WTC11 (cell line): ENCODE results near the gene DISC1. TPM values are rescaled to one million over a fixed set of nuclear protein-coding genes. Genes with fewer than 3 reads are reported as not detected.

Experiments used
- ATAC-seq: fragments of 200-7000 bp; cut with Tn5 transposase; 2 replicates; pipeline ENCODE4 v1.10.0; 2021; ENCODE audit warnings: mild to moderate bottlenecking, moderate library complexity
- CTCF ChIA-PET: fragments of 300-600 bp; sonication (Branson Sonifier 250); formaldehyde crosslinking; loops from one replicate; lab custom pipeline; 2021; ENCODE audit warnings: antibody characterized with exemption; lab: Charles Lee
- POLR2A ChIA-PET: fragments of 350-600 bp; sonication (Branson Sonifier 250); formaldehyde crosslinking; loops from one replicate; lab custom pipeline; 2021; ENCODE audit warnings: antibody characterized with exemption; lab: Charles Lee
- DNase-seq: peaks from one replicate; pipeline ENCODE4 v3.0.0; 2021; ENCODE audit warnings: low spot score
- H3K27ac Mint-ChIP-seq: 2 replicates; pipeline ENCODE4 v1.8.0; 2021; ENCODE audit warnings: mixed read lengths
- H3K27me3 Mint-ChIP-seq: 2 replicates; pipeline ENCODE4 v1.8.0; 2021; ENCODE audit warnings: low read depth, mild to moderate bottlenecking, moderate library complexity, mixed read lengths
- H3K36me3 Mint-ChIP-seq: 2 replicates; pipeline ENCODE4 v1.8.0; 2021; ENCODE audit warnings: mixed read lengths
- H3K4me1 Mint-ChIP-seq: 2 replicates; pipeline ENCODE4 v1.8.0; 2022; ENCODE audit warnings: mixed read lengths
- H3K4me3 Mint-ChIP-seq: 2 replicates; pipeline ENCODE4 v1.8.0; 2021; ENCODE audit warnings: mild to moderate bottlenecking, moderate library complexity, mixed read lengths
- H3K9me3 Mint-ChIP-seq: 2 replicates; pipeline ENCODE4 v1.8.0; 2021; ENCODE audit warnings: mixed read lengths
- ATF1 ChIP-seq: sonication (generic); formaldehyde crosslinking; IDR thresholded peaks from 2 replicates; pipeline ENCODE4 v1.8.1; 2023; ENCODE audit warnings: mild to moderate bottlenecking, moderate library complexity, missing genetic modification reagents
- ATF3 ChIP-seq: sonication (generic); formaldehyde crosslinking; conservative IDR thresholded peaks from 2 replicates; pipeline ENCODE4 v1.8.1; 2022; ENCODE audit warnings: mild to moderate bottlenecking, missing genetic modification reagents
- CREB1 ChIP-seq: sonication (generic); formaldehyde crosslinking; IDR thresholded peaks from 2 replicates; pipeline ENCODE4 v1.8.0; 2023; ENCODE audit warnings: mild to moderate bottlenecking, missing genetic modification reagents
- E2F5 ChIP-seq: sonication (generic); formaldehyde crosslinking; IDR thresholded peaks from 2 replicates; pipeline ENCODE4 v1.8.1; 2022; ENCODE audit warnings: mild to moderate bottlenecking, moderate library complexity, missing genetic modification reagents
- HMGA2 ChIP-seq: fragments of 250-450 bp; sonication (Bioruptor Pico); IDR thresholded peaks from 2 replicates; pipeline ENCODE4 v1.4.0; 2021; ENCODE audit warnings: mild to moderate bottlenecking, moderate library complexity
- IRF1 ChIP-seq: sonication (generic); formaldehyde crosslinking; IDR thresholded peaks from 2 replicates; pipeline ENCODE4 v1.8.0; 2023; ENCODE audit warnings: missing genetic modification reagents
- KAT7 ChIP-seq: sonication (generic); formaldehyde crosslinking; IDR thresholded peaks from 2 replicates; pipeline ENCODE4 v1.8.1; 2023; ENCODE audit warnings: missing genetic modification reagents, mild to moderate bottlenecking, borderline replicate concordance
- MXD4 ChIP-seq: fragments of 250-450 bp; sonication (Bioruptor Pico); IDR thresholded peaks from 2 replicates; pipeline ENCODE4 v1.8.0; 2021; ENCODE audit warnings: mild to moderate bottlenecking, moderate library complexity, borderline replicate concordance
- NFE2L1 ChIP-seq: sonication (generic); formaldehyde crosslinking; IDR thresholded peaks from 2 replicates; pipeline ENCODE4 v1.8.1; 2023; ENCODE audit warnings: missing genetic modification reagents
- NFYB ChIP-seq: sonication (generic); formaldehyde crosslinking; conservative IDR thresholded peaks from 2 replicates; pipeline ENCODE4 v1.8.0; 2022; ENCODE audit warnings: low read depth, missing genetic modification reagents
- ZNF263 ChIP-seq: sonication (generic); formaldehyde crosslinking; IDR thresholded peaks from 2 replicates; pipeline ENCODE4 v1.8.1; 2022; ENCODE audit warnings: low read depth, mild to moderate bottlenecking, moderate library complexity, missing genetic modification reagents
- ZNF281 ChIP-seq: sonication (generic); formaldehyde crosslinking; IDR thresholded peaks from 2 replicates; pipeline ENCODE4 v1.8.0; 2023; ENCODE audit warnings: mild to moderate bottlenecking, missing genetic modification reagents
- ZNF416 ChIP-seq: fragments of 250-450 bp; sonication (Bioruptor Pico); IDR thresholded peaks from 2 replicates; pipeline ENCODE4 v1.9.0; 2021; ENCODE audit warnings: mild to moderate bottlenecking, inconsistent platforms
- ZNF423 ChIP-seq: fragments of 250-450 bp; sonication (Bioruptor Pico); IDR thresholded peaks from 2 replicates; pipeline ENCODE4 v2.1.2; 2022; ENCODE audit warnings: mild to moderate bottlenecking, moderate library complexity
- ZNF671 ChIP-seq: fragments of 250-450 bp; sonication (Bioruptor Pico); IDR thresholded peaks from 2 replicates; pipeline ENCODE4 v1.8.0; 2021; ENCODE audit warnings: mild to moderate bottlenecking
- total RNA-seq: library from RNA; stranded (reverse); gene quantifications from 3 replicates; pipeline ENCODE4 v1.2.3, GENCODE V29; 2021
- TF ChIP-seq, protein P1 (sequence below): fragments of 200-600 bp; IDR thresholded peaks from 2 replicates; pipeline ENCODE4 v1.8.0; 2022; ENCODE audit warnings: antibody characterized with exemption
- TF ChIP-seq, protein P2 (sequence below): sonication (generic); formaldehyde crosslinking; IDR thresholded peaks from 2 replicates; pipeline ENCODE4 v1.8.0; 2022; ENCODE audit warnings: mild to moderate bottlenecking, missing genetic modification reagents
- TF ChIP-seq, protein P3 (sequence below): fragments of 250-450 bp; sonication (Bioruptor Pico); IDR thresholded peaks from 2 replicates; pipeline ENCODE4 v2.1.2; 2022; ENCODE audit warnings: mild to moderate bottlenecking, moderate library complexity

The DISC1 gene
- total RNA-seq, 1 experiment from 2014 or later = 5.5 TPM

- no peak for TF ChIP-seq NFE2L1 (CRISPR knock-in tag)
- no peak for TF ChIP-seq E2F5
- TF ChIP-seq ZNF416 (CRISPR knock-in tag) = no peak
- TF ChIP-seq ATF3 (CRISPR knock-in tag) = no peak
Observed at GRCh38 chr1:231706934-231707333, 80.3 kb downstream of the DISC1 start (continued).

GRCh38 chr1:231707407-231707806 is 80.8 kb downstream of the DISC1 start:
- Mint-ChIP-seq H3K4me3 (no peak overlapping the region), H3K9me3 (no peaks in the 10 kb centered on the region), H3K4me1 (peaks cover 5% of the 10 kb centered on the region; the same call in 1 of the 2 replicates), H3K27me3 (no peaks in the 10 kb centered on the region)
- no peak for TF ChIP-seq ZNF423 (CRISPR knock-in tag)
- no peak for TF ChIP-seq E2F5
- TF ChIP-seq, all 79 proteins: peak for 0
- DNase-seq (no peak), ATAC-seq (no peak)
- CTCF ChIA-PET = no interaction called here
- Mint-ChIP-seq H3K27ac (no peak overlapping the region), H3K36me3 (no peaks in the 10 kb centered on the region)
- POLR2A ChIA-PET = no interaction called here

GRCh38 chr1:231708394-231708793 is 81.8 kb downstream of the DISC1 start:
- ChIA-PET CTCF (interaction anchor here (0.9 to 1.0 kb wide), 2 partner anchors 16 to 919 kb away, joined by 3 to 4 read pairs; no protein-coding TSS in a partner anchor), POLR2A (interaction anchor here (0.6 kb wide), 1 partner anchor 958 kb away, joined by 3 read pairs; no protein-coding TSS in a partner anchor)
- DNase-seq (no peak), ATAC-seq (no peak)
- Mint-ChIP-seq H3K36me3 (no peaks in the 10 kb centered on the region), H3K9me3 (no peaks in the 10 kb centered on the region), H3K4me1 (peaks cover 5% of the 10 kb centered on the region; the same call in 1 of the 2 replicates), H3K27ac (no peak overlapping the region), H3K27me3 (no peaks in the 10 kb centered on the region), H3K4me3 (no peak overlapping the region)
- TF ChIP-seq ZNF263 (no peak), ZNF281 (no peak), ATF1 (CRISPR knock-in tag) (no peak), IRF1 (CRISPR knock-in tag) (no peak), KAT7 (CRISPR knock-in tag) (no peak), HMGA2 (CRISPR knock-in tag) (no peak), CREB1 (CRISPR knock-in tag) (no peak), ZNF671 (CRISPR knock-in tag) (no peak), E2F5 (no peak), NFYB (CRISPR knock-in tag) (no peak), MXD4 (CRISPR knock-in tag) (no peak)
- TF ChIP-seq, protein P1, sequence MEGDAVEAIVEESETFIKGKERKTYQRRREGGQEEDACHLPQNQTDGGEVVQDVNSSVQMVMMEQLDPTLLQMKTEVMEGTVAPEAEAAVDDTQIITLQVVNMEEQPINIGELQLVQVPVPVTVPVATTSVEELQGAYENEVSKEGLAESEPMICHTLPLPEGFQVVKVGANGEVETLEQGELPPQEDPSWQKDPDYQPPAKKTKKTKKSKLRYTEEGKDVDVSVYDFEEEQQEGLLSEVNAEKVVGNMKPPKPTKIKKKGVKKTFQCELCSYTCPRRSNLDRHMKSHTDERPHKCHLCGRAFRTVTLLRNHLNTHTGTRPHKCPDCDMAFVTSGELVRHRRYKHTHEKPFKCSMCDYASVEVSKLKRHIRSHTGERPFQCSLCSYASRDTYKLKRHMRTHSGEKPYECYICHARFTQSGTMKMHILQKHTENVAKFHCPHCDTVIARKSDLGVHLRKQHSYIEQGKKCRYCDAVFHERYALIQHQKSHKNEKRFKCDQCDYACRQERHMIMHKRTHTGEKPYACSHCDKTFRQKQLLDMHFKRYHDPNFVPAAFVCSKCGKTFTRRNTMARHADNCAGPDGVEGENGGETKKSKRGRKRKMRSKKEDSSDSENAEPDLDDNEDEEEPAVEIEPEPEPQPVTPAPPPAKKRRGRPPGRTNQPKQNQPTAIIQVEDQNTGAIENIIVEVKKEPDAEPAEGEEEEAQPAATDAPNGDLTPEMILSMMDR = no peak
- TF ChIP-seq, protein P2, sequence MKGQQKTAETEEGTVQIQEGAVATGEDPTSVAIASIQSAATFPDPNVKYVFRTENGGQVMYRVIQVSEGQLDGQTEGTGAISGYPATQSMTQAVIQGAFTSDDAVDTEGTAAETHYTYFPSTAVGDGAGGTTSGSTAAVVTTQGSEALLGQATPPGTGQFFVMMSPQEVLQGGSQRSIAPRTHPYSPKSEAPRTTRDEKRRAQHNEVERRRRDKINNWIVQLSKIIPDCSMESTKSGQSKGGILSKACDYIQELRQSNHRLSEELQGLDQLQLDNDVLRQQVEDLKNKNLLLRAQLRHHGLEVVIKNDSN = no peak
- TF ChIP-seq, protein P3, sequence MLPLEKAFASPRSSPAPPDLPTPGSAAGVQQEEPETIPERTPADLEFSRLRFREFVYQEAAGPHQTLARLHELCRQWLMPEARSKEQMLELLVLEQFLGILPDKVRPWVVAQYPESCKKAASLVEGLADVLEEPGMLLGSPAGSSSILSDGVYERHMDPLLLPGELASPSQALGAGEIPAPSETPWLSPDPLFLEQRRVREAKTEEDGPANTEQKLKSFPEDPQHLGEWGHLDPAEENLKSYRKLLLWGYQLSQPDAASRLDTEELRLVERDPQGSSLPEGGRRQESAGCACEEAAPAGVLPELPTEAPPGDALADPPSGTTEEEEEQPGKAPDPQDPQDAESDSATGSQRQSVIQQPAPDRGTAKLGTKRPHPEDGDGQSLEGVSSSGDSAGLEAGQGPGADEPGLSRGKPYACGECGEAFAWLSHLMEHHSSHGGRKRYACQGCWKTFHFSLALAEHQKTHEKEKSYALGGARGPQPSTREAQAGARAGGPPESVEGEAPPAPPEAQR (CRISPR knock-in tag) = no peak
